Dedifferentiated amniotic fluid mesenchymal stem cell (primary cell): ENCODE results near the gene C20orf204.
A peak's percentile ranks its signal among the peaks of the same experiment; 100 is the strongest.
"Not testable (repeated sequence)": the region's sequence is repeated elsewhere in the genome, so short reads cannot be mapped to it uniquely, and the experiment has no call there.

Experiments used
- DNase-seq: peaks from one replicate; pipeline ENCODE4 v3.0.0-alpha.2; 2016; ENCODE audit errors: extremely low spot score

C20orf204 gene

DNA sequence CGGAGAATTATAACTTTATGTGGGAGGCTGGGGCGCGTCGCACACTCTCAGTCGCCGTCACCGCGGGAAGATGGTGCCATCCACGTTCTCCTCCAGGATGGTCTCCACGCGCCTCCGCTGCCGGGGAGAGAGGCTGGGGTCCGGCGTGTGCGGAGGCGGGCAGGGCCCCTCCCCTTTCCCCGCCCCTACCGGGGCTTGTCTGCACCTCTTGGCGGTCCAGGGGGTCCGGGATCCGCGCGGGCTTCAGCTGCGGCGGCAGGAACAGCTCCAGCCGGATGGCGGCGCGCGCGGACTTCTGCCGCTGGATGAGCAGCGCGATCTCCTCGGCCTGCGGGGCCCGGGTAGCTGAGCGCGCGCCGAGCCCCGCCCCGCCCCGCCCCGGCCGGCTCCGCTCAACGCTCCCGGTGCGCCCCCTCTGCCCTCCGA, 47.4 kb downstream of the C20orf204 start:
- DNase-seq = peak; percentile 32

DNA sequence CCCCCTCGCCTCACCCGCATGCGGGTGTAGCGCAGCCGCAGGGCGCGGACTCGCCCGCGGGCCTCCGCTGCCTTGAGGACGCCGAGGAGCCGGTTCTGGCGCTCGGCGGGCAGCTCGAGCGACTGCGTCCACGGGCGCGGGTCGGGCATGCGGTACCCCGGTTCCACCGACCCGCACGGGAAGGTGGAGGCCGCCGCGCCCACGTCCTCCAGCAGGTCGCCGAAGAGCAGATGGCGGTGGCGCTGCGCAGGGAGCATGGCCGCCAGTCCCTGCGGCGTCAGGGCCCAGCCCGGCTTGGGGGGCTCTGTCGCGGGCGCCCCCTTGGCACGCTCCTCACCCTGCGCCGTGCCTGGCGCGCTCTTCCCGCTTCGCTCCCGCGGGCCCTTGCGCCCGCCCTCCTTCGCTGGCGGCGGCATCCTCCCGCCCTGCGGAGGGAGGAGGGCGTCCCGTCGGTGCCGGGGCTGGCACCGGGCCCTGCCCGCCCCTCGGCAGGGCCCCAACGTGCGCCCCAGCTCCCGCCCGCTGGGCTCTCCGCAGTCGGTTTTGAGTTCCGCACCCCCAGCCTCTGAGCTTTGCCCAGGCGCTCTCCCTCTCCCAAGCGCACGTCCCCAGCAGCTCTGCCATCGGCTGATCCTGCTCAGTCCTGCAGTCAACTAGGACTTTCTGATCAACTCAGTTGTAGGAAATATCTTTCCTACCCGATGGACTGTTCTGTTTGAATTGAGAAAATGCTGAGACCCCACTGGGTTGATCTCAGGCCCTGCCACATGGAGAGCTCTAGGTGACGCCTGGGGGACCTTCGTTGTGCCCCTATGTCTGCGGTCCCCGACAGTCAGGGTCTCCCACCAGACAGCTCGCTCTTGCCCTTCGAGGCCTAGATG, 48.1 kb downstream of the C20orf204 start, which contains the start of gene LKAAEAR1:
Gene LKAAEAR1 (minus strand): TSS at position 595 of the 881 bp plus-strand sequence. CDS start 179 bp downstream, at position 416.
- no peak for DNase-seq

DNA sequence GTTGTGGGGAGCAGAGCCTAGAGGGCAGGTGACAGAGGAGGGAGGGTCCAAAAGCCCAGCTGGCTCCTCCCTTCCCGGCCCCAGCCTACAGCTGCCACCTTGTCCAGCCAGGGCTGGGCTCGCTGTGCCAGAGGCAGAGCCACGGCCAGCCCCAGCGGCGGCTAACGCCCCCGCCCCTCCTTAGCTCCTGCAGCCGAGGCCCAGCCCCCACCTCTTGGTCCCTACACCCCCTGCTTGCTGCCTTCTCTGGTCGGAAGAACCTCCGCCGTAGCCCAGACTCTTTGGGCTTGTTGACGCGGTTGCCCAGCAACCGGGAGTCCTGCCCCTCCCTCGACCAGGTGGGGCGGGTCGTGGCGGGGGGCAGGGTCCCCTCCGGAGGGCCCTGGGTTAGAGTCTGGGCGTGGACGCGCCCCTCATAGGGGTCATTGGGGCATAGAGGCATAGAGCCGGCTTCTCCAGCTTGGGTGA, 48.7 kb downstream of the C20orf204 start:
- DNase-seq = no peak

DNA sequence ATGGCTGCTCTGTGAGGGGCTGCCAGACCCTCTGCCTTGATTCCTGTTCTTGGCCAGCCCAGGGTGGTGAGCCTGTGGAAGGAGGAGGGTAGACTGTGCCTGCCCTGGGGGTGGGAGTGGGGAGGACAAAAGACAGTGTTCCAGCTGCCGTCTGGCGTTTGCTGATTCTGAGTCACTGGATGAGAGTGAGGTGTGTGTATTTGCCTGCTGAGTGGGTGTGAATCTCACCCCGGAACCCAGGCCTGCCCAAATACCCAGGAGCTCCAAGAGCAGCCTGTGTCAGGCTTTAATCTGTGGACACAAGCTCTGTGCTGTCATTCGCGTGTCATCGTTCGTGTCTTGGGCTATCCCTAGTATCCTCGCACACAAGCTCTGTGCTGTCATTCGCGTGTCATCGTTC, 50.8 kb downstream of the C20orf204 start:
- DNase-seq = no peak

DNA sequence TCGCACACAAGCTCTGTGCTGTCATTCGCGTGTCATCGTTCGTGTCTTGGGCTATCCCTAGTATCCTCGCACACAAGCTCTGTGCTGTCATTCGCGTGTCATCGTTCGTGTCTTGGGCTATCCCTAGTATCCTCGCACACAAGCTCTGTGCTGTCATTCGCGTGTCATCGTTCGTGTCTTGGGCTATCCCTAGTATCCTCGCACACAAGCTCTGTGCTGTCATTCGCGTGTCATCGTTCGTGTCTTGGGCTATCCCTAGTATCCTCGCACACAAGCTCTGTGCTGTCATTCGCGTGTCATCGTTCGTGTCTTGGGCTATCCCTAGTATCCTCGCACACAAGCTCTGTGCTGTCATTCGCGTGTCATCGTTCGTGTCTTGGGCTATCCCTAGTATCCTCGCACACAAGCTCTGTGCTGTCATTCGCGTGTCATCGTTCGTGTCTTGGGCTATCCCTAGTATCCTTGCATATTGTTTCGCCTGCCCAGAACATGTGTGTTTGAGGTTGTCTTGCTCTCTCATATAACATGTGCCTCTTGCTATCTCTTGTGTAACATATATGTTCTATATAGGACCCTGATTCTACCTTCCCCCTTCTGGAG, 51.3 kb downstream of the C20orf204 start:
- DNase-seq = not testable (repeated sequence)

DNA sequence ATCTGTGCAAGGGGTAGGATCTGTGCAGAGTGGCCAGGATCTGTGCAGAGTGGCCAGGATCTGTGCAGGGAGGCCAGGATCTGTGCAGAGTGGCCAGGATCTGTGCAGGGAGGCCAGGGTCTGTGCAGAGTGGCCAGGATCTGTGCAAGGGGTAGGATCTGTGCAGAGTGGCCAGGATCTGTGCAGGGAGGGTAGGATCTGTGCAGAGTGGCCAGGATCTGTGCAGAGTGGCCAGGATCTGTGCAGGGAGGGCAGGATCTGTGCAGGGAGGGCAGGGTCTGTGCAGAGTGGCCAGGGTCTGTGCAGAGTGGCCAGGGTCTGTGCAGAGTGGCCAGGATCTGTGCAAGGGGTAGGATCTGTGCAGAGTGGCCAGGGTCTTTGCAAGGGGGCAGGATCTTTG, 52.6 kb downstream of the C20orf204 start:
- not testable (repeated sequence) for DNase-seq
